AG08395 (cell line): ENCODE measurements around the gene RPUSD3.

ENCODE experiments used
- DNase-seq: peaks from one replicate; pipeline ENCODE4 v3.0.0; 2012; ENCODE audit warnings: mixed read lengths, low spot score

RPUSD3 gene

DNA sequence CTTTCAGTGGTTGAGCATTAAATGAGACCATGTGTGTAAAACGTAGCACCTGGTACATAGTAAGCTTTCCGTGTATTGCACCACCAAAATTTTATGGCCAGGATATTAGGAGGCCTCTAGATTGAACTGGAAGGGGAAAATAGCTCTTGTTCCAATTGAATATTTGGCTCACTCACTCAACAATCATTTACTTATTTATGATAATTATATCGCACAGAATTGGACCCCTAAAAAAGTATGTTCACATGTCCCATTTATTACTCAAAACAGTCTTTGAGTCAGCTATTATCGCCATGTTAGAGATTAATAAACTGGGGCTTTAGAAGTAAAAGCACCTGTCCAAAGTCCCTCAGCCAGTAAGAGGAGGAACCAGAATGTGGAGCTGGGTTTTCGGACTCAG lies 38.8 kb downstream of the RPUSD3 start:
- DNase-seq: no peak

DNA sequence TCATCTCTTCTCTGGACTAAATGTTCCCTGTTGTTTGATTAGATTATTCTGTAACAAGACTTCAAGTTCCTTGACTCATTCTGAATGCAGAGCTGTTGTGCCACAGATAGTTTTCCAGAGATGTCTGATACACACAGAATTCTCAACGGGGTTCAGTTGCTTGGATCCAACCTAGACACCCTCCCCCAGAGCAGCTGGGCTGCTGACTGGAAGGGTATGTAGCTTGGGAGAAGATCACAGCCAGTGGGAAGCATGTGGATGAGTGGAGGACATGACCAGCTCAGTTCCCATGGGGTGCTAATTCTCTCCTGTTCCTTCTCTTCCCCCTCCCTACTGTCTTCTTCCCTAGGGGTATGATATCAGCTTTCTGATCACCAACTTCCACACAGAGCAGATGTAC lies 40.3 kb downstream of the RPUSD3 start:
- no peak for DNase-seq

DNA sequence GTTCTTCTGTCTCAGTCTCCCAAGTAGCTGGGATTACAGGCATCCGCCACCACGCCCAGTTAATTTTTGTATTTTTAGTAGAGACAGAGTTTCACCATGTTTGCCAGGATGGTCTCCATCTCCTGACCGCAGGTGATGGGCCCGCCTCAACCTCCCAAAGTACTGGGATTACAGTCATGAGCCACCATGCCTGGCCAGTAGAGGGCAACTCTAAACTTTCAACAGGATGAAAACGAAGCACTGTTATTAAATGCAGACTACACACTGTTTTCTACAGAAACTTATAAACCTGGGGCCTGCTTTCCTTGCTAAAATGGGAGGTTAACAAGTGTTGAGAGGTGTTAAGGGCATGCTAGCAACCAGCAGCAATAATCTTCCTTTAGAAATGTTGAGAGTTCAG lies 43.3 kb downstream of the RPUSD3 start:
- no peak for DNase-seq

DNA sequence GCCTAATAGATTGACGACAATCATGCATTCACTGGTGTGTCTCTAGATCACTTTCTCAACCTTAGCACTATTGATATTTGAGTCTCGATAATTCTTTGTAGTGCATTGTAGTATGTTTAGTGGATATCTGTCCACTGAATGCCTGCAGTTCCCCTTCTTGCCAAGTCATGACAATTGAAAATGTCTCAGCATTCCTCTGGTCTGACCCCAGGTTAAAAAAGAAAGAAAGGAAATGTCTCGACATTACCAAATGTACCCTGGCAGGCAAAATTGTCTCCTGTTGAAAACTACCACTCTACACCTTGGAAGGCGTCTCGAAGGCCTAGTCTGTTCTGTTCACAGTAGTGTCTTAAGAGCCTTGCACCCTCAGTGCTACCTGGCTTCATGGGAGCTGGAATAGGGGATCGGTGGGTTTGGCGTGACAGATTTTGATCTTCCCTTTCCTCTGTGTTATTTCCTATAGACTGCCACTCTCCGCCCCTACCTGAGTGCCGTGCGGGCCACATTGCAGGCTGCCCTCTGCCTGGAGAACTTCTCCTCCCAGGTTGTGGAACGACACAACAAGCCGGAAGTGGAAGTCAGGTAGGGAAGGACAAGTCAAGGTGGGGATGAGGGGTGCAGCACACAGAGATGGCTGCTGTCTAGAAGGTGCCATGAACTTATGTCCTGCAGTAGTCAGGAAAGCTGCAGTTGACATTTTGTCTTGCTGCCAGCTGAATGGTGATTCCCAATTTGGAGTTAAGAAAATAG lies 46.4 kb downstream of the RPUSD3 start:
- no peak for DNase-seq

DNA sequence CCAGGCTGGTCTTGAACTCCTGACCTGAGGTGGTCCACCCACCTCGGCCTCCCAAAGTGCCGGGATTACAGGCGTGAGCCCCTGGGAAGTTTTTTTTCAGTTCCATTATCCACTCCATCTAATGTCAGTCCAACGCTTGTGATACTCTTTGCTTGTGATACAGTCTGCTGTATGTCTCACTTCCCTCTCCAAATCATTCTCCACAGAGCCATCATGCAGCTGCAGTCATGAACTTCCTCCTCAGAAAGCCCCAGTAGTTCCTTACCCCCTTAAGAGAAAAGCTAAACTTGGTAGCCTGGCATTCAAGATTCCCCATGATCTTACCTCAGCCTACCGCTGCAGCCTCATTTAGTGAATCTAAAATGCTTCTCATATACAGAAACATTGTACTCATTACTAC lies 48.6 kb downstream of the RPUSD3 start:
- no peak for DNase-seq

DNA sequence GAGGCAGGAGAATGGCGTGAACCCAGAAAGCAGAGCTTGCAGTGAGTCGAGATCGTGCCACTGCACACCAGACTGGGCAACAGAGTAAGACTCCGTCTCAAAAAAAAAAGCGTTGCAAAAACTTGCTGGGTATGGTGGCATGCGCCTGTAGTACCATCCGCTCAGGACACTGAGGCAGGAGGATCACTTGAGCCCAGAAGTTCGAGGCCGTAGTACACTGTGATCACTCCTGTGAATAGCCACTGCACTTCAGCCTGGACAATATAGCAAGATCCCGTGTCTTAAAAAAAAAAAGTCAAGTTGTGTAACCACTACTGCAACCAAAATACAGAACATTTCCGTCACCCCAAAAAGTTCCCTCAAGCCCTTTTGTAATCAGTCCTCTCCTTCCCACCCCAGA lies 49.4 kb downstream of the RPUSD3 start:
- DNase-seq: no peak

DNA sequence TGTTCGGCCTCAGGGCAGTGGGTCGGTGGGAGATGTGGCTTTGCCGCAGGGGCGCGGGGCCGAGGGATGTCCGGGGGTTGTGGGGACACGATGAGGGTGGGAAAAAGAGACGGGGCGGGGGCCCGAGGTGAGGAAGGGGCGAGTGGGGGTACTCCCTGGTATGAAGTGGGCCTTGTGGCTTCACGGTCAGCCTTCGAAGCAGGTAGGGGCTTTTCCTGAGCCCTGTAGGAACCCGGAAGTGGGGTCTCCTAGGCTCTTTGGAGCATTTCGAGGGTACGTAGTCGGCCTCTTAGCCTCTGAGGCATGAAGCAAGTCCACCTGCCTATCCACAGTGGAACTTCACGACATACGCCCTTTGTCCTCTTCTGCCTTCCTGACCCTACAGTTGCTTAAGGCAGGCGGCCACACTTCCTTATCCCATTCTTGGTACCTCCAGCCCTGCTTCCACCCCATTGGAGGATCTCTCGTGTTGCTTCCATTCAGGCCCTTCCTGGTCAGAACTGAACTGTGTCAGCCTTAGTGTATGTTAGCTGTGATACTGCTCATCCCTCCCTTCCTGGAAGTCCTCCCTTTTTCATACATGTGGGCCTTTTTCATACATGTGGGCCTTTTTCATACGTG lies 50.5 kb downstream of the RPUSD3 start:
- DNase-seq: peak; percentile 48

DNA sequence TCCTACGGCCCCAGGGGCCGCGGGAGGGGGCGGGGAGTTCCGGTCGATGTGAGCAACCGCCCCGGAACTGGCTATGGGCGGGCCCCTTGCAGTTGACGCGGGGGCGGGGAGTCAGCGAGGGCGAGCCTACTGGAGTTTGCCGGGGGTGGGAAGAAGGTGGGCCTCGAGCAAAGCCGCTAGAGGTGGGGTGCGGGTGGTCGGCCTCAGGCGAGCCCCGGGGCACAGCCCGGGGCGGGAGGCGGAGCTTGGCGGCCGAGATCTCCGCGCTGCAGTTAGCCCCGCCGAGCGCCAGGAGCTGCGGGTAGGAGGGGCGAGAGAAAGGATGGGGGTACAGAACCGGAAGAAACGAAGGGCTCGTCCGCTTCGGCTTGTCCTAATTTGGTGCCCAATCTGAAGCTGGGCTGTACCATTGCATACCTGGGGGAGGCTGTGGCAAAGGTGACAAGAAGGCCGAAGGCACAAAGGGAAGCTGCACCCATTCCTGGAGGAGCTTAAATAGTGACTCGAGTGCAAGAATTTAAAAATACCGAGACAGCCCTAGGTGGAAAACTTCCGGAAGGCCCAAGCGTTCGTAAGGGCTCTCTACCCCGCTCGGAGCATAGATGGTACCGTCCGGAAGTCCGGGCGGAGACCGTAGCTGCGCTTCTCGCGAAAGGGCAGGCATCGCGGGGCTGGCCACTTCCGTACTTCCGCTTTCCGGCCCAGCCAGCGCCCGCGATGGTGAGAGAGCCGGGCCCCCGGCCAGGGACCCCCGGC lies 51.2 kb downstream of the RPUSD3 start, which contains the start of the genes ARPC4 and TADA3:
Gene ARPC4, plus strand, starts transcription at position 678 of the 756 bp plus-strand sequence. Its CDS starts 40 bp downstream, at position 718.
Gene TADA3, minus strand, starts transcription at position 69 of the 756 bp plus-strand sequence. CDS start 1,007 bp downstream, outside the sequence.
- DNase-seq: peak; percentile 96

DNA sequence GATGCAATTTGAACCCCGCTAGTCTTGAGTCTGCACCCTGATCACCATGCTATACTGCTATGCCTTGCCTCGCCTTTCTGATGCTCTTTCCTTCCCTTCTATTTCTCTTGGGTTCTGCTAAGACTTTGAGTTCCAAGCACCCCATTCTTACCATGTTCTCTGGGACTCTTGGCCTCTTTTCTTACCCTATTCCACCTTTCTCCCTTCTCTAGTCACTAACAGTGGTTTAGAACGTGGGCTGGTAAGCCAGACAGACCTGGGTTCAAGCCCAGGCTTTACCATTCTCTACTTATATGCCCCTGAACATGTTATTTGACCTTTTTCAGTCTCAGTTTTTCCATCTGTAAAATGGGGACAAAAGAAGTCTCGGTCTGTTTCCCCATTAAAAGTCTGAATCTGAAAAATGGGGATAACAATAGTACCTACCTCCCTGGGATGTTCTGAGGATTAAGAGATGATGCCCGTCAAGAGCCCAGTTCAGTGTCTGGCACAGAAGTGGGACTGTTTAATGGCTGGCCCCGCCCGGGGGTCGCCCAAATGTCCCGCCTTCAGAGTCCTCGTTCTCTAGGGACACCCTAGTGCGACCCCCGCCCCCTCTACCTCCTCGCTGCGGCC lies 51.9 kb downstream of the RPUSD3 start:
- no peak for DNase-seq

DNA sequence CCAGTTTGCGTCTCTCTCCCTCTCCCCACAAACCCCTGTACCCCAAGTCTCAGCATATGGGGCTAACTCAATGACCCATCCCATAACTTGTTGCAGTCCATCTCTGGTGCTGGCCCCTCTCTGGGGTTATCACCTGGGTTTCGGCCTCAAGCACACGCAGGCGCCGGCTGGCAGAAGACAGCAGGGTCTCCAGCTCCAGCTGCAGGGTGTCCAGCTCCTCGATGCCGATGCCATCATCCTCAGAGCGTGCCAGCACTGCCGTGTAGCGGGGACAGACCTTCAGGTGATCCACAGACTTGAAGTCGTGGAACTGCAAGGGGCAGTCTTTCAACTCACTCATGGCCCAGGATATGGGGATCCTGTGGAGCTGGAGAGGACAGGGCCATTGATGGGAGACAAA lies 52.7 kb downstream of the RPUSD3 start:
- DNase-seq: no peak
